ENCODE results near the gene CYP27C1. TPM values are rescaled to one million over a fixed set of nuclear protein-coding genes. Genes with fewer than 3 reads are reported as not detected.

Gene CYP27C1
- total RNA-seq, 1 donor: 2.2 TPM

GRCh38 chr2:127195140-127196074, 24.7 kb downstream of the CYP27C1 start:
- Histone ChIP-seq H4K20me1 (ENCODE audit: insufficient read depth, low read length) (no peaks in the 10 kb centered on the region), H3K4me2 (ENCODE audit: insufficient read depth, low read length) (no peak overlapping the region), H3K79me2 (ENCODE audit: insufficient read depth, low read length) (no peaks in the 10 kb centered on the region), H3K27ac (ENCODE audit: low read depth, low read length) (no peak overlapping the region), H3K9me3 (ENCODE audit: low read depth, low read length) (no peaks in the 10 kb centered on the region), H2AFZ (ENCODE audit: low read length) (no peak overlapping the region), H3K4me3 (ENCODE audit: insufficient read depth, low read length) (no peak overlapping the region), H3K27me3 (ENCODE audit: insufficient read depth, low read length) (no peaks in the 10 kb centered on the region), H3K36me3 (ENCODE audit: insufficient read depth, low read length) (no peaks in the 10 kb centered on the region), H3K4me1 (ENCODE audit: insufficient read depth, low read length) (peaks cover 16% of the 10 kb centered on the region)
- no peak for TF ChIP-seq CTCF (IDR thresholded peaks at IDR 0.05; ENCODE audit: extremely low read depth, low read depth, low read length)
- no peak for DNase-seq (ENCODE audit: insufficient read length, low spot score, missing footprints)

GRCh38 chr2:127194447-127194846, 25.7 kb downstream of the CYP27C1 start:
- no peak overlapping the region for H2AFZ ChIP-seq (ENCODE audit: low read length)
- no peak for DNase-seq (ENCODE audit: insufficient read length, low spot score, missing footprints)
- no peaks in the 10 kb centered on the region for H4K20me1 ChIP-seq (ENCODE audit: insufficient read depth, low read length)
- no peak overlapping the region for H3K4me3 ChIP-seq (ENCODE audit: insufficient read depth, low read length)
- no peaks in the 10 kb centered on the region for H3K36me3 ChIP-seq (ENCODE audit: insufficient read depth, low read length)
- peak overlapping the region; percentile 52 for H3K4me2 ChIP-seq (ENCODE audit: insufficient read depth, low read length)
- H3K27ac ChIP-seq (ENCODE audit: low read depth, low read length): no peak overlapping the region
- TF ChIP-seq CTCF (IDR thresholded peaks at IDR 0.05; ENCODE audit: extremely low read depth, low read depth, low read length): no peak
- H3K79me2 ChIP-seq (ENCODE audit: insufficient read depth, low read length): no peaks in the 10 kb centered on the region
- H3K27me3 ChIP-seq (ENCODE audit: insufficient read depth, low read length): no peaks in the 10 kb centered on the region
- peaks cover 16% of the 10 kb centered on the region for H3K4me1 ChIP-seq (ENCODE audit: insufficient read depth, low read length)
- no peaks in the 10 kb centered on the region for H3K9me3 ChIP-seq (ENCODE audit: low read depth, low read length)

GRCh38 chr2:127193967-127194280, 26.2 kb downstream of the CYP27C1 start:
- Histone ChIP-seq H3K4me1 (ENCODE audit: insufficient read depth, low read length) (peaks cover 16% of the 10 kb centered on the region), H3K79me2 (ENCODE audit: insufficient read depth, low read length) (no peaks in the 10 kb centered on the region), H3K9me3 (ENCODE audit: low read depth, low read length) (no peaks in the 10 kb centered on the region), H3K27me3 (ENCODE audit: insufficient read depth, low read length) (no peaks in the 10 kb centered on the region), H3K27ac (ENCODE audit: low read depth, low read length) (peak overlapping the region; percentile 39), H3K4me3 (ENCODE audit: insufficient read depth, low read length) (no peak overlapping the region), H3K4me2 (ENCODE audit: insufficient read depth, low read length) (peak overlapping the region; percentile 52), H3K36me3 (ENCODE audit: insufficient read depth, low read length) (no peaks in the 10 kb centered on the region), H2AFZ (ENCODE audit: low read length) (no peak overlapping the region), H4K20me1 (ENCODE audit: insufficient read depth, low read length) (no peaks in the 10 kb centered on the region)
- TF ChIP-seq CTCF (IDR thresholded peaks at IDR 0.05; ENCODE audit: extremely low read depth, low read depth, low read length): no peak
- peak; percentile 94 for DNase-seq (ENCODE audit: insufficient read length, low spot score, missing footprints)

- H4K20me1 ChIP-seq (ENCODE audit: insufficient read depth, low read length): no peaks in the 10 kb centered on the region
- H3K27me3 ChIP-seq (ENCODE audit: insufficient read depth, low read length): no peaks in the 10 kb centered on the region
- peak overlapping the region; percentile 27 for H2AFZ ChIP-seq (ENCODE audit: low read length)
- H3K4me3 ChIP-seq (ENCODE audit: insufficient read depth, low read length): peak overlapping the region; percentile 15
- no peaks in the 10 kb centered on the region for H3K79me2 ChIP-seq (ENCODE audit: insufficient read depth, low read length)
- TF ChIP-seq CTCF (IDR thresholded peaks at IDR 0.05; ENCODE audit: extremely low read depth, low read depth, low read length): no peak
- no peak for DNase-seq (ENCODE audit: insufficient read length, low spot score, missing footprints)
- peaks cover 16% of the 10 kb centered on the region for H3K4me1 ChIP-seq (ENCODE audit: insufficient read depth, low read length)
- H3K9me3 ChIP-seq (ENCODE audit: low read depth, low read length): no peaks in the 10 kb centered on the region
- H3K4me2 ChIP-seq (ENCODE audit: insufficient read depth, low read length): peak overlapping the region; percentile 52
- H3K27ac ChIP-seq (ENCODE audit: low read depth, low read length): peak overlapping the region; percentile 39
- no peaks in the 10 kb centered on the region for H3K36me3 ChIP-seq (ENCODE audit: insufficient read depth, low read length)
These were observed 26.7 kb downstream of the CYP27C1 start for GRCh38 chr2:127193164-127193966.
